ENCODE measurements around the gene PCYOX1L. TPM values are rescaled to one million over a fixed set of nuclear protein-coding genes. Genes with fewer than 3 reads are reported as not detected.

The PCYOX1L gene
- total RNA-seq, 1 experiment from 2014 or later, result 29.9 TPM

DNA sequence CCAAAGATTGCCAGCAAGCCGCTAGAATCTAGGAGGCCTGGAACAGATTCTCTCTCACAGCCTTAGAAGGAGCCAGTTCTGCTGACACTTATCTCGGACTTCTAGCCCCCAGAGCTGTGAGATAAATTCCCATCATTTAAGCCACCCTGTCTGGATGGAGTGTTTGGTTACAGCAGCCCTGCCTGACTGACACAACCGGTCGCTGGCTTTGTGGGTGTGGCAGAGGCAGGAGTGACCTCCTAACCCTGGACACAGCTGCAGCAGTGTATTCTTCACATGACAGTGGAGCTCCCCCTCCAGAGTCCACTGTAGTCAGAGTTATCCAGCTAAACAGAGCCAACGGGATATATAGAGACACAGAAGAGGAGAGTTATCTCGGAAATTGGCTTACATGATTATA lies 42.5 kb downstream of the PCYOX1L start:
- CTCF ChIA-PET, result no interaction called here
- Mint-ChIP-seq H3K4me3 (ENCODE audit: low read depth, unreplicated experiment) (no peak overlapping the region), H3K36me3 (ENCODE audit: insufficient read depth, unreplicated experiment) (no peaks in the 10 kb centered on the region), H3K4me1 (ENCODE audit: low read depth, unreplicated experiment) (peaks cover 14% of the 10 kb centered on the region), H3K27me3 (ENCODE audit: unreplicated experiment) (no peaks in the 10 kb centered on the region), H3K27ac (ENCODE audit: unreplicated experiment) (no peak overlapping the region), H3K9me3 (ENCODE audit: low read depth, unreplicated experiment) (no peaks in the 10 kb centered on the region)
- intact Hi-C loops (cut with micrococcal nuclease; ENCODE audit: unreplicated experiment), result no loop called here
- no TSS peak for BruUV-seq (replicated peaks)
- TF ChIP-seq, protein P1, sequence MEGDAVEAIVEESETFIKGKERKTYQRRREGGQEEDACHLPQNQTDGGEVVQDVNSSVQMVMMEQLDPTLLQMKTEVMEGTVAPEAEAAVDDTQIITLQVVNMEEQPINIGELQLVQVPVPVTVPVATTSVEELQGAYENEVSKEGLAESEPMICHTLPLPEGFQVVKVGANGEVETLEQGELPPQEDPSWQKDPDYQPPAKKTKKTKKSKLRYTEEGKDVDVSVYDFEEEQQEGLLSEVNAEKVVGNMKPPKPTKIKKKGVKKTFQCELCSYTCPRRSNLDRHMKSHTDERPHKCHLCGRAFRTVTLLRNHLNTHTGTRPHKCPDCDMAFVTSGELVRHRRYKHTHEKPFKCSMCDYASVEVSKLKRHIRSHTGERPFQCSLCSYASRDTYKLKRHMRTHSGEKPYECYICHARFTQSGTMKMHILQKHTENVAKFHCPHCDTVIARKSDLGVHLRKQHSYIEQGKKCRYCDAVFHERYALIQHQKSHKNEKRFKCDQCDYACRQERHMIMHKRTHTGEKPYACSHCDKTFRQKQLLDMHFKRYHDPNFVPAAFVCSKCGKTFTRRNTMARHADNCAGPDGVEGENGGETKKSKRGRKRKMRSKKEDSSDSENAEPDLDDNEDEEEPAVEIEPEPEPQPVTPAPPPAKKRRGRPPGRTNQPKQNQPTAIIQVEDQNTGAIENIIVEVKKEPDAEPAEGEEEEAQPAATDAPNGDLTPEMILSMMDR (IDR thresholded peaks at IDR 0.05; ENCODE audit: unreplicated experiment), result no peak
- DNase-seq, result no peak

DNA sequence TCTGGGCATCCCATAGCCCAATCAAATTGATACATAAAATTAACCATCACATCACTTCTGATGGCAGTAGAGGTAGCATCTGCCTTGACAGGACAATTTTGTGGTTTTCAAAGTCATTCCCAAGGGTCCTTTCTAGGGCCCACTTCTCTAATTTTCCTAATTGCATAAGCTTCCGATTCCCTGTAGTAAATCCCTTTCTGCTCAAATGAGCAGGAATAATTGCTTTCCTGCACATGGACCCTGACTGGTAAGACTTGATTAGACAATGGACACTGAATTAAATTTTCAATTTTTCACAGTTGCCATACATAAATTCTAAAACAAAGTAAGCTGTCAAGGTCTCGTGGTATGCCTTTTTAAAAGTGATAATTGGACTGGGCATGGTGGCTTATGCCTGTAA lies 43.2 kb downstream of the PCYOX1L start:
- H3K4me3 Mint-ChIP-seq (ENCODE audit: low read depth, unreplicated experiment), result no peak overlapping the region
- H3K27me3 Mint-ChIP-seq (ENCODE audit: unreplicated experiment), result peaks cover 5% of the 10 kb centered on the region
- intact Hi-C loops (cut with micrococcal nuclease; ENCODE audit: unreplicated experiment), result no loop called here
- no peaks in the 10 kb centered on the region for H3K9me3 Mint-ChIP-seq (ENCODE audit: low read depth, unreplicated experiment)
- DNase-seq, result no peak
- TF ChIP-seq, protein P1 (IDR thresholded peaks at IDR 0.05; ENCODE audit: unreplicated experiment), result no peak
- H3K4me1 Mint-ChIP-seq (ENCODE audit: low read depth, unreplicated experiment), result peaks cover 14% of the 10 kb centered on the region
- H3K36me3 Mint-ChIP-seq (ENCODE audit: insufficient read depth, unreplicated experiment), result no peaks in the 10 kb centered on the region
- no TSS peak for BruUV-seq (replicated peaks)
- no peak overlapping the region for H3K27ac Mint-ChIP-seq (ENCODE audit: unreplicated experiment)
- CTCF ChIA-PET, result interaction anchor here (0.6 kb wide), 1 partner anchor 14 kb away, joined by 9 read pairs; no protein-coding TSS in a partner anchor

DNA sequence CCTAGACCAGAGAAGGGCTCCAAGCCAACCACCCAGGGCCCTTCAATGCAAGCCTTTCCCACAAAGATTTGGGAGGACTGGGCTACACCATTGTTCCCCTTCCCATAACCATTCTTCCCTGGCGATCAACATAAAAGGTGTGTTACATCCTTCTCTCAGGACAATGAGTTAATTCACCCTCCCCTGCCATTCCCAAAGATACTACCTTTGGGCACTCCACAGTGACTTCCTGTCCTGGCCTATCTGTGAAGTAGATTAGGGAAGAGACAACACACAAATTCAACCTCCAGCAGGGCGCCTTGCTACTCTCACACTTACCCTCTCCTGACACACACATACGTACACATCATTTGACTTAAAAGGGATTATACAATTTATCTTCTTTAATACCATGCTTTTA lies 44.4 kb downstream of the PCYOX1L start:
- CTCF ChIA-PET, result no interaction called here
- no peak overlapping the region for H3K27ac Mint-ChIP-seq (ENCODE audit: unreplicated experiment)
- peaks cover 14% of the 10 kb centered on the region for H3K4me1 Mint-ChIP-seq (ENCODE audit: low read depth, unreplicated experiment)
- H3K4me3 Mint-ChIP-seq (ENCODE audit: low read depth, unreplicated experiment), result no peak overlapping the region
- DNase-seq, result no peak
- H3K36me3 Mint-ChIP-seq (ENCODE audit: insufficient read depth, unreplicated experiment), result no peaks in the 10 kb centered on the region
- H3K27me3 Mint-ChIP-seq (ENCODE audit: unreplicated experiment), result peaks cover 17% of the 10 kb centered on the region
- H3K9me3 Mint-ChIP-seq (ENCODE audit: low read depth, unreplicated experiment), result no peaks in the 10 kb centered on the region
- intact Hi-C loops (cut with micrococcal nuclease; ENCODE audit: unreplicated experiment), result no loop called here
- BruUV-seq (replicated peaks), result no TSS peak
- TF ChIP-seq, protein P1 (IDR thresholded peaks at IDR 0.05; ENCODE audit: unreplicated experiment), result no peak

DNA sequence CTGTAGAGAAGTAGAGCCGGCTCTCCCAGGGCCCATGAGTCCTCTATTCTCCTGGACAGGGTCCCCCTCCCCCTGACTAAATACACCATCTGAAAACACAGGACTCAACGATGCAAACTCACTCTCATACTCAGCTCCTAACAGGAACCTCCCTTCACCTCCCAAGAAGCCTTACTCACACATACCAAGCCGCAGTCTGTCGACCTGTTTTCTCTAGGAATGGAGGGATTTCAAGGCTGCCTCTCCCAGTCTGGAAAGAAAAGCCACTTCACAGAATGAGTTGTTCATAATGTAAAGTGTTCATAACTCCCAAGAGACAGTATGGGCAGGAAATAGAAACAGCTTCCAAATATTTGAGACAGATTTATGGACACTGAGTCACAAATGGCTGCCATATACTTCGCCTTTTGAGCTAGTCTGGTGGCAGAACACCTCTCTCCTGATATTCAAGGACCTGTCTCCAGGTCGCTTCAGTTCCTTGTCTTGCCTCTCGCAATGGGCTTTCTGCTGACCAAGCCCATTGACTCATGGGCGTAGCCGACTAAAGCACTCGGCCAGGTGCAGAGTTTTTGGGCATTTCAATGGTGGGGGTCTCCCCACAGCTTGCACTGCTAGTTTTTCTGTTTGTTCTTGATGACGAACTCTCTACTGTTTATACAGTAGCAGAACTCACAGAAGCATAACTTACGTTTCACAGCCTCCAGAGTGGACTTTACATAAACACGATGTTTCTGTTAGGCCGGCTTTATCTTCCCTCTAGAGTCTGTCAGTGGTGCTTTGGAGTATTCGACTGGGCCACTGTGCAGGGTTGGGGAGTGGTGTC lies 46.3 kb downstream of the PCYOX1L start:
- BruUV-seq (replicated peaks), result no TSS peak
- intact Hi-C loops (cut with micrococcal nuclease; ENCODE audit: unreplicated experiment), result no loop called here

More for the DNA sequence above, 46.3 kb downstream of the PCYOX1L start:
- Mint-ChIP-seq H3K4me3 (ENCODE audit: low read depth, unreplicated experiment) (peak overlapping the region; percentile 40), H3K4me1 (ENCODE audit: low read depth, unreplicated experiment) (peaks cover 14% of the 10 kb centered on the region), H3K27me3 (ENCODE audit: unreplicated experiment) (peaks cover 29% of the 10 kb centered on the region), H3K36me3 (ENCODE audit: insufficient read depth, unreplicated experiment) (no peaks in the 10 kb centered on the region), H3K9me3 (ENCODE audit: low read depth, unreplicated experiment) (no peaks in the 10 kb centered on the region), H3K27ac (ENCODE audit: unreplicated experiment) (no peak overlapping the region)
- TF ChIP-seq, protein P1 (IDR thresholded peaks at IDR 0.05; ENCODE audit: unreplicated experiment), result no peak
- no peak for DNase-seq
- CTCF ChIA-PET, result interaction anchor here (1.0 to 1.1 kb wide), 3 partner anchors 9 to 139 kb away, joined by 3 to 5 read pairs (median 3); no protein-coding TSS in a partner anchor

Measured in Calu3 (cell line).